K562 (cell line): Measurements from ENCODE around the gene FAM83D. TPM values are rescaled to one million over a fixed set of nuclear protein-coding genes. Genes with fewer than 3 reads are reported as not detected.

ENCODE experiments used
- ARID1B ChIP-seq: fragments of 450-650 bp; IDR thresholded peaks from 2 replicates; pipeline ENCODE4 v1.6.1; 2016; ENCODE audit warnings: antibody characterized with exemption, mild to moderate bottlenecking, inconsistent platforms
- EGR1 ChIP-seq: fragments of 450-650 bp; conservative IDR thresholded peaks from 2 replicates; pipeline ENCODE4 v1.6.1; 2017; ENCODE audit warnings: mild to moderate bottlenecking
- FOXP4 ChIP-seq: sonication (generic); formaldehyde crosslinking; IDR thresholded peaks from 2 replicates; pipeline ENCODE4 v1.8.0; 2022; ENCODE audit warnings: mild to moderate bottlenecking, missing genetic modification reagents, borderline replicate concordance
- MTA1 ChIP-seq: fragments of 450-650 bp; IDR thresholded peaks from 2 replicates; pipeline ENCODE4 v1.6.1; 2017; ENCODE audit warnings: borderline replicate concordance
- RCOR1 ChIP-seq, 2 experiments: IDR thresholded peaks; 2 replicates each; pipeline ENCODE4 v1.6.1; 2012; ENCODE audit warnings: low read depth in 2 of 2, low read length in 2 of 2, borderline replicate concordance in 1 of 2, improper control_type of control experiment in 1 of 2
- SNIP1 ChIP-seq: fragments of 450-650 bp; IDR thresholded peaks from 2 replicates; pipeline ENCODE4 v1.7.1; 2017; ENCODE audit warnings: low read depth, mild to moderate bottlenecking
- SUPT5H ChIP-seq: fragments of 450-650 bp; IDR thresholded peaks from 2 replicates; pipeline ENCODE4 v1.6.1; 2016
- TFAP4 ChIP-seq: sonication (generic); formaldehyde crosslinking; IDR thresholded peaks from 2 replicates; pipeline ENCODE4 v1.8.0; 2022; ENCODE audit warnings: missing genetic modification reagents, mild to moderate bottlenecking, moderate library complexity, borderline replicate concordance
- USF1 ChIP-seq: sonication (generic); formaldehyde crosslinking; IDR thresholded peaks from 2 replicates; pipeline ENCODE4 v1.9.0; 2022; ENCODE audit warnings: mild to moderate bottlenecking, missing genetic modification reagents
- ZBTB40 ChIP-seq, 2 experiments: fragments of 450-650 bp in 1 of 2; sonication (generic) in 1 of 2; formaldehyde crosslinking in 1 of 2; IDR thresholded peaks; 2 replicates each; pipeline versions ENCODE4 v1.7.1 to v1.9.0; 2016 to 2022; ENCODE audit warnings: inconsistent platforms in 1 of 2, mild to moderate bottlenecking in 1 of 2, missing genetic modification reagents in 1 of 2
- ZBTB5 ChIP-seq: fragments of 450-650 bp; IDR thresholded peaks from 2 replicates; pipeline ENCODE4 v1.6.1; 2017; ENCODE audit warnings: antibody characterized with exemption
- ZNF12 ChIP-seq: sonication (generic); formaldehyde crosslinking; IDR thresholded peaks from 2 replicates; pipeline ENCODE4 v1.4.0; 2020; ENCODE audit warnings: mild to moderate bottlenecking, missing genetic modification reagents
- ZNF121 ChIP-seq: sonication (generic); formaldehyde crosslinking; conservative IDR thresholded peaks from 2 replicates; pipeline ENCODE4 v1.8.0; 2022; ENCODE audit warnings: missing genetic modification reagents
- polyA plus RNA-seq, 8 experiments: library from polyadenylated mRNA; depleted of rRNA in 4 of 8; stranded (reverse) in 5 of 8; unstranded in 3 of 8; fragments of >200 nt; fragmentation: Nextera tagmentation in 2 of 8; fragmentation: Illumina TruSeq in 1 of 8; extraction: Ambion mirVana in 2 of 8; extraction: Trizol in 1 of 8; gene quantifications; 2 replicates each; pipeline versions ENCODE4 v1.2.1 to v1.2.3, GENCODE V29; 2011 to 2014; ENCODE audit warnings: inconsistent platforms in 1 of 8, missing spikeins in 1 of 8
- total RNA-seq, 7 experiments: library from RNA; depleted of rRNA in 6 of 7; stranded (reverse); fragments of >200 nt in 6 of 7; fragmentation: Illumina TruSeq in 2 of 7; extraction: Trizol in 2 of 7; gene quantifications; 2 replicates each; pipeline versions ENCODE4 v1.2.1 to v1.2.3, GENCODE V29; 2011 to 2021; ENCODE audit warnings: low replicate concordance in 1 of 7

FAM83D gene
- total and polyA plus RNA-seq, 9 of the 15 experiments (the other 6 are each of a cell fraction or from before 2014, with no cell fraction given): 8.2 to 66.1 (median 43.5) TPM

- TF ChIP-seq ZBTB40 (IDR thresholded peaks at IDR 0.05): no peak
- no peak for TF ChIP-seq ZBTB40 (CRISPR knock-in tag; IDR thresholded peaks at IDR 0.05)
- peak; percentile 40; the same call in 1 of the 2 replicates for TF ChIP-seq TFAP4 (CRISPR knock-in tag)
- TF ChIP-seq ARID1B: peak; percentile 61; the same call in 1 of the 2 replicates
- no peak for TF ChIP-seq ZNF12 (CRISPR knock-in tag)
- 0 out of 4 replicates have a peak, but pooled peaks of 1 of the 2 experiments have one; percentile 40 for TF ChIP-seq RCOR1 (IDR thresholded peaks at IDR 0.05; ENCODE audit: borderline replicate concordance in 1 of 2, low read depth in 2 of 2, low read length in 2 of 2)
- TF ChIP-seq ZBTB5: 0 out of 2 replicates have a peak, but pooled peaks have one; percentile 26
- TF ChIP-seq FOXP4 (CRISPR knock-in tag): no peak
- TF ChIP-seq USF1 (CRISPR knock-in tag): no peak
- no peak for TF ChIP-seq MTA1
- no peak for TF ChIP-seq SNIP1
- TF ChIP-seq ZNF121 (CRISPR knock-in tag): no peak
- TF ChIP-seq EGR1: peak; percentile 89
- no peak for TF ChIP-seq SUPT5H
Measured at GRCh38 chr20:38997622-38998021, 71.4 kb downstream of the FAM83D start (continued).
